AG10803 (cell line): Measurements from ENCODE around the gene PTPA.
A peak's percentile ranks its signal among the peaks of the same experiment; 100 is the strongest.

Experiments used
- DNase-seq: peaks from one replicate; pipeline ENCODE4 v3.0.0; 2010; ENCODE audit warnings: low read depth
- H3K4me3 ChIP-seq: 2 replicates; pipeline ENCODE4 v1.5.1; 2011; ENCODE audit warnings: mild to moderate bottlenecking, low read length, control low read depth
- TF ChIP-seq, protein P1 (sequence below): conservative IDR thresholded peaks from 2 replicates; pipeline ENCODE4 v1.5.1; 2011; ENCODE audit warnings: mild to moderate bottlenecking, low read length, control low read depth, inconsistent platforms

PTPA gene

DNA sequence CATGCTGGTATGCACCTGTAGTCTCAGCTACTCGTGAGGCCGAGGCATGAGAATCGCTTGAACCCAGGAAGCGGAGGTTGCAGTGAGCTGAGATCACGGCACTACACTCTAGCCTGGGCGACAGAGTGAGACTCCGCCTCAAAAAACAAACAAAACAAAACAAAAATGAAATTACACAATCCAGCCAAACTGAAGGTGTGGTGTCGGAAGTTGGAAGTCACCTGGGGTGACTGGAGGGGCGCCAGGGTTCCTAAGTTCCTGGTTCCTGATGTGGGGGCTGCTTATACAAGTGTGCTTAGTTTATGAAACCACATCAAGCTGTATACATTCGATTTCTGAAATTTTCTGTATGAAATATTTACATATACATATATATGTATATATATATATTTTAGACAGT lies 34.0 kb upstream of the PTPA start:
- TF ChIP-seq, protein P1, sequence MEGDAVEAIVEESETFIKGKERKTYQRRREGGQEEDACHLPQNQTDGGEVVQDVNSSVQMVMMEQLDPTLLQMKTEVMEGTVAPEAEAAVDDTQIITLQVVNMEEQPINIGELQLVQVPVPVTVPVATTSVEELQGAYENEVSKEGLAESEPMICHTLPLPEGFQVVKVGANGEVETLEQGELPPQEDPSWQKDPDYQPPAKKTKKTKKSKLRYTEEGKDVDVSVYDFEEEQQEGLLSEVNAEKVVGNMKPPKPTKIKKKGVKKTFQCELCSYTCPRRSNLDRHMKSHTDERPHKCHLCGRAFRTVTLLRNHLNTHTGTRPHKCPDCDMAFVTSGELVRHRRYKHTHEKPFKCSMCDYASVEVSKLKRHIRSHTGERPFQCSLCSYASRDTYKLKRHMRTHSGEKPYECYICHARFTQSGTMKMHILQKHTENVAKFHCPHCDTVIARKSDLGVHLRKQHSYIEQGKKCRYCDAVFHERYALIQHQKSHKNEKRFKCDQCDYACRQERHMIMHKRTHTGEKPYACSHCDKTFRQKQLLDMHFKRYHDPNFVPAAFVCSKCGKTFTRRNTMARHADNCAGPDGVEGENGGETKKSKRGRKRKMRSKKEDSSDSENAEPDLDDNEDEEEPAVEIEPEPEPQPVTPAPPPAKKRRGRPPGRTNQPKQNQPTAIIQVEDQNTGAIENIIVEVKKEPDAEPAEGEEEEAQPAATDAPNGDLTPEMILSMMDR: no peak
- no peak for DNase-seq
- H3K4me3 ChIP-seq: no peak overlapping the region

DNA sequence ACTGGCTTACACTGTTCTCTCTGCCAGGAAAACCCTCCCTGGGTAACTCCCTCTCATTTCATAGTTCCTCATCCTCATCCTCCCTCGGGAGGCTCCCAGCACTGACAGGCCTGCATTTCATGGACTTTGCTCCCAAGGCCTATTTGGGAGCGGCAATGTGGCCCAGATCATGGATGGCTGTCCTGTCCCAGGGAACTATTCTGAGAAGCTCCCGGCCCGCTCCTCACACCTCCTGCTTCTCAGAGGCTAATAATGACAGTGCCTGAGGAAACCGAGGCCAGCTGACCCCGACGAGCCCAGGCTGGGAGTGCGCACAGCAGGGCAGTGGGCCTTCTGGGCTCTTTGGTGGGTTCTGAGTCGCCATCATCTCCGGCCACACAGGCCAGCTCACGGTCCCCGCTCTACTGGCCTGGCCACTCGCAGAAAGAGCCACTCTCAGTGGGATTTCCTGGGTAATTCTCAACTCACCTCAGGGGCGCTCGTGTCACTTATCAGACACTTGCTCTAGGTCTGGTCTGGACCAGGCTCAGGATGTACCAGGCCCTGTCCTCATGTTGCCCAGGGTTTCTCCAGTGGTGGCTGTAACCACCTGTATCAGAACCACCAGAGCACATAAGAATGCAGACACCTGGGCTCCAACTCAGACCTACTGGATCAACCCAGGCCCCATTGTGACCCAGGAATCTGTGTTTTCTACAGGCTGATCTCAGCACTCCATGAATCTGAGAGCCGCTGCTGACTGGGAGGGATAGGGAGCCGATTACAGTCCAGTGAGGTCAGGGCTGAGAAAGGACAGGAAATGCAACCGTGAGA lies 32.3 kb upstream of the PTPA start:
- DNase-seq: no peak
- H3K4me3 ChIP-seq: no peak overlapping the region
- TF ChIP-seq, protein P1: no peak

DNA sequence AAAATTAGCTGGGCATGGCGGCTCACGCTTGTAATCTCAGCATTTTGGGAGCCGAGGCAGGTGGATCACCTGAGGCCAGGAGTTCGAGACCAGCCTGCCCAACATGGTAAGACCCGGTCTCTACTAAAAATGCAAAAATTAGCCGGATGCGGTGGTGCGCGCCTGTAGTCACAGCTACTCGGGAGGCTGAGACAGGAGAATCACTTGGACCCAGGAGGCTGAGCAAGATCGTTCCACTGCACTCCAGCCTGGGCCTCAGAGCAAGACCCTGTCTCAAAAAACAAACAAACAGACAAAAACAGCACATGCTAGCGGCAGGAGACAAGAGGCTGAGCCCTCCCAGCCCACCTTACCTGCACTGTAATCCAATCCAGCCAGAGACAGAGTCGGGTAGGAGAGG lies 31.4 kb upstream of the PTPA start:
- peak overlapping the region; percentile 86; the same call in 1 of the 2 replicates for H3K4me3 ChIP-seq
- TF ChIP-seq, protein P1: no peak
- no peak for DNase-seq

DNA sequence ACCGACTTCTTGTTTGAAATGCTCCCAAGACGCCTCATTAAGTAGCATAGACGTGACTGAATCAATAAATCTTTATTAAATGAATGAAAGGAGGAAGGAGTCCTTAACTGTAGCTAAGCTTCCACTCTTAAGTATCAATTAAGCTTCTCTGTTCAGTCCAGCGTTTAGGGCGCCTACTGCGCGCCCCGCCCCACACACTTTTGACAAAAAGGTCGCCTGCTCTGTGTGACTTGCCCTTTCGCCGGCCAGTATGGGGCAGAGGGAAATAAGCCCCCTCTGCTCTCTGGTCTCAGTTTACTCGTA lies 31.0 kb upstream of the PTPA start:
- DNase-seq: no peak
- peak overlapping the region; percentile 86 for H3K4me3 ChIP-seq
- TF ChIP-seq, protein P1: no peak

DNA sequence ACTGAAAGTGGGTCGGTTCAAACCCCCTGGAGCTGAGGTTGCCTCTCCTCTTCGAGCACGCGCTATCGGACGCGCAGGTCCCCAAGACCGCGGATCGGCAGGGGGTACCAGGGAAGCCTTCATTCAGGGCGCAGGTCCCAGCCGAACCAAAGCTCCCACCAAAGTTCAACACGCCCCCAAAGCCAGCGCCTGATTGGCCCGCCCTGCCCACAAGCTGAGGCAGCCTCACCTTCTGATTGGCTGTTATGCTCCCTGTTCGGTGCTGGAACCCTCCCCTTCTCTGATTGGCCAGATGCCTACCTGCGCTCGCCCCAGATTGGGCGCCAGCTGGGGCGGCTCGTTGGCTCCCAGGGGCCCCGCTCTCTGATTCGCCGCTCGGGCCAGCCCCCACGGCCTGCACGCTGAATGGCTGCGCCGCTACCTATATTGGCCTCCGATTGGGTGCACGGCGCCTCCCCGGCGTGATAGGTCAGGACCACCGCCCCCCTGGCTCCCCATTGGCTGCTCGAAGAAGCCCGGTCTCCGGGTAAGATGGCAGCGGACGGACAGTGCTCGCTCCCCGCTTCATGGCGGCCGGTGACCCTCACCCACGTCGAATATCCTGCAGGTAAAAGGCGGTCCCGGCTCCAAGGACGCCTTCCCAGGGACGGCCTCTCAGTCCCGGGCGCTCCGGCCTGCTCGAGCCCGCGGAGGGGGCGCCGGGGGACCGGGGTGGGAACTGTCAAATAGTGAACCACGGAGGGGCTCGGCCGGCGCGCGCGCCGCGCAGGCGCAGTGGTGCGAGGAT lies 30.4 kb upstream of the PTPA start, which contains the start of gene DOLPP1:
Gene DOLPP1, plus strand, starts transcription at position 511 of the 787 bp plus-strand sequence. Its CDS starts 21 bp downstream, at position 532.
- H3K4me3 ChIP-seq: peak within 1 kb of the TSS; percentile 86
- DNase-seq: peak; percentile 100
- TF ChIP-seq, protein P1: no peak

DNA sequence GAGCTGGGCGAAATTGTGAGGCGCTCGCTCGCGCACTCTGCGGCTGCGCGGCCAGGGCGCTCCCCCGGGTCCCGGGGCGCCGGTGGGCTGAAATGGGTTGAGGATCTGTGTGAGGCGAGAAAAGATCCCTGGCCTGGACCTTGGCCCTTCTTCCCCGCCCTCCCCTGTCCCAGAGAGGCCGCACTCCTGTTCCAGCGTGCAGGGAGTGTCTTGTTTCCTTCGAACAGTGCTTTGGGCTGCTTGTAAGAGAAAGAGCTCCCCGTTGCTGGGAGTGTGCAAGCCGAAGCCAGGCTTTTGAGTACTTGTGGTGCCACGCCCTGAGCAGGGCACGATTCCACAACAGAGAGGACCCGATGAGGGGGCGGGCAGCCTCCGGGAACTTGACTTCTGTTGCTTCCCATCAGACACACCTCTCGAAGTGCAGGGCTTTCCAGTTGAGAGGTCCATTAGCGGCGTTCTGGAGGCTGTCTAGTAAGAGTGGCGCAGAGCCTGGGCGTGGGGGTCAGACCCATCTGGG lies 29.8 kb upstream of the PTPA start:
- peak overlapping the region; percentile 85 for H3K4me3 ChIP-seq
- no peak for DNase-seq
- TF ChIP-seq, protein P1: no peak
